ENCODE measurements around the gene MGAT4A.

The MGAT4A gene

GRCh38 chr2:98728088-98728718 lies 2.7 kb downstream of the MGAT4A start:
- FAIRE-seq, result peak; percentile 10

DNA sequence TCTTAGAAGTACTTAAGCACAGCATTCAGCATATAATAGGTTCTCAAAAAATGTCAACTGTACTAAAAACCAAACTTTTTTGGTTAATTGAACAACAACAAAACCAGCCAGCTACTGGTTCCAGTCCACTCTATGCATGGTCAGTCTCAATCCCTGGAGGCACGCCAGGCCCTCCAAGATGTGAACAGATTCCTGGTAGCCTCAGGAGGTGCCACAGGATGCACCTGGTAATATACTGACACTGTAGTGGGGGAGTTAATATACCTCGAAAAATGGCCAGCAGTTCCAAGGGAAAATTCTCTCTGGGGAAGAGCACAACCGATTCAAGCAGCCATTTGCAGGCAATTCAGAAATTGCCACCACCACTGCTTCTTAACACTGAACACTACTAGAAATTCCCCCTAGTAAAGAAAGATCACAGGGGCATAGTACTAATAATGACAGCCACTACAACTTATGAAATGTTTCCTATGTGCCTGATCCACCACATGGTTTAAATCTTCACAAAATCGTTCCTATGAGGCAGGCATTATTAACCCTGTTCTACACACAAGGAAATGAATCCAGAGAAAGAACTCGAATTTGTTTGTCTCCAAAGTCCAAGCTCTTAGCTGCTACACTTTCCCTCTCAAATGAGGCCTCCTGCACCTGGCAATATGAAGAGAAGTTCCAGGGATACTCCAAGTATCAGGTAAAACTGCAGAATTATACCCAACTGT lies 3.4 kb downstream of the MGAT4A start:
- no peak for FAIRE-seq

DNA sequence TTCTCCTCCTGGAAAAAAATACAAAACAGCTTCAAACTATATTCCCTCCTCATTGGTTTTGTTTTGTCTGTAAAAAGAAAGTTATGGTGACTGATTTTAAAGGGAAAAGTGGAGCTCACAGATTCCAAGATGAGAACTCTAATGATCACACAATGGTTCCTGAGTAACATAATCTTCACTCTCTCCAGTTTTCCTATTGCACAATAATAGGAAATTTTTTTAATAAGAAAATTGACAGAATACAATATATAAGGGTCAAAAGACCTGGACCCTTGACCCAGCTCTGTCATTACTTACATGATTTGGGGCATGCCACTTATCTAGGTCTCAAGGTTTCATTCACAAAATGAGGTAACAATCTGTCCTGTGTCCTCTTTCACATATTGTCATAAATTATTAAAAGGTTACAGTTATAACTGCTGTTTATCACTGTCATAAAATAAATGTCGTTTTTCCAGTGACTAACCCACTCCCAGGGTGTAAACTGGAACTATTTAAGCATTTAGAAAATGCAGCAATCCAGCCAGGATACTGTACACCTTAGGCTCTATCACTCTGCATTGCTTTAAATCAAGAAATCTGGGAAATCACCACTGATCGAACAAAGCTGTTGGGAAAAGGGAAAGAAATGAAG lies 4.1 kb downstream of the MGAT4A start:
- FAIRE-seq, result no peak

- no peak for FAIRE-seq
Observed at GRCh38 chr2:98726205-98726604, 4.7 kb downstream of the MGAT4A start.

DNA sequence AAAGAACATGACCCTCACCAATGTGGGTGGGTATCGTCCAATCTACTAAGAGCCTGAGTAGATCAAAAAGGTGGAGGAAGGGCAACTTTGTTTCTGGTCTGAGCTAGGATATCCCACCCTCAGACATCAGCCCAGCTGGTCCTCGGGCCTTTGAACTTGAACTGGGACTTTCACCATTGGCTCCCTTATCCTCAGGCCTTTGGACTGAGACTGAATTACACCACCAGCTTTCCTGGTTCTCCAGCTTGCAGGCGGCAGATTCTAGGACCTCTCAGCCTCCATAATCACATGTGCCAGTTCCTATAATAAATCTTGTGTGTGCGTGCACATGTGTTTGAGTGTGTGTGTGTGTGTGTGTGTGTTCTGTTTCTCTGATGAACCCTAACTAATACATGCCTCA lies 10.6 kb downstream of the MGAT4A start:
- no peak for FAIRE-seq

DNA sequence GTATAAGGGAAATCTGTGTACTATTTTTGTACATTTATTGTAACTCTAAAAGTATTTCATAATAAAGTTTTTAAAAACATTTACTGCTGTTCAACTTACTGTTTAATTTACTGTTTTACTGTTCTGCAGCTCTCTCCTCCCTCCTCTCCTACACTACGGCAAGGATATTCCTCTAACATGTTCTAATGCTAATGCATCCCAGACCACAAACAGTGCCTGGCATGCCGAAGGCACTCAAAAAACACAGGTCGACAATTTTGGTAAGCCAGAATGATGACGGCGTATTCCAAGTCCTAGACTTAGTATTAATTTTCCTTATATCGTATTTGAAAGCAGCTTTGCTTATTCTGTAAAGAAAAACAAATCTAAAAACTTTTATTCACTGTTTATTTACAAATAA lies 13.3 kb downstream of the MGAT4A start:
- no peak for FAIRE-seq

DNA sequence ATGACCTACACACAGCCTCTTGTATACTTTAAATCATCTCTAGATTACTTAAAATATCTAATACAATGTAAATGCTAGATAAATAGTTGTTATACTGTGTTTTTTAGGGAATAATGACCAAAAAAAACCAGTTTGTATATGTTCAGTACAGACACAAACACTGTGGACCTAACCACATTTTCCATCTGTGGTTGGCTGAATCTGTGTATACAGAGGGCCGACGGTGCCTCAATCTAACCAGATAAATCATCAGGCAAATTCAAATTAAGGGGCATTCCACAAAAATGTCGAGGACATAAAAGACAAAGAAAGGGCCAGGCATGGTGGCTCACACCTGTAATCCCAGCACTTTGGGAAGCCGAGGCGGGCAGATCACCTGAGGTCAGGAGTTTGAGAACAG lies 14.1 kb downstream of the MGAT4A start:
- no peak for FAIRE-seq

GRCh38 chr2:98715812-98716451 lies 15.0 kb downstream of the MGAT4A start:
- no peak for FAIRE-seq

DNA sequence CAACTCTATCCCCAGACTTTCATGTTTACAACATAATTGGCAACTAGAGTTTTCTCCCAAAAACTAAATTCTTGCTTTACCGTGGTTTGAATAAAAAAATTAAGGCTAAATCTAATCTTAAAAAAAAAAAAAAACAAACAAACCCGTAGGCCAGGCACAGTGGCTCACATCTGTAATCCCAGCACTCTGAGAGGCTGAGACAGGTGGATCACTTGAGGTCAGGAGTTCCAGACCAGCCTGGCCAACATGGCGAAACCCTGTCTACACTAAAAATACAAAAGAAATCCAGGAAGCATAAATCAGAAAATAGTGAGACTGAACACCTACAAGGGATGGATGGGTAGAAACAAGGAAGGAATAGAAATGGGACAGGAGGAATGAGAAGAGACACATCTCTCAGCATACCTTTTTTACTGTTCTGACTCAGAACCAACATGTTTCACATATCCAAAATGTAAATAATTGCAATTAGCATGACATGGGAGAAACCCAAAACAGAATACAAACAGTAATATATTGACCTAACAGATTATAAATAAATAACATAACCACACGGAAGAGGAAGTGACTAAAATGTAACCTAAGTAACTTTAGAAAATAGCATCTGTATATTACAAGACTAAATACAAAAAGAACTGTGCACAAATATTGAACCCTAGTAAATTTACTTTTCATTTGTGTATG lies 17.5 kb downstream of the MGAT4A start:
- FAIRE-seq, result no peak

GRCh38 chr2:98712145-98712544 lies 18.8 kb downstream of the MGAT4A start:
- FAIRE-seq, result no peak

DNA sequence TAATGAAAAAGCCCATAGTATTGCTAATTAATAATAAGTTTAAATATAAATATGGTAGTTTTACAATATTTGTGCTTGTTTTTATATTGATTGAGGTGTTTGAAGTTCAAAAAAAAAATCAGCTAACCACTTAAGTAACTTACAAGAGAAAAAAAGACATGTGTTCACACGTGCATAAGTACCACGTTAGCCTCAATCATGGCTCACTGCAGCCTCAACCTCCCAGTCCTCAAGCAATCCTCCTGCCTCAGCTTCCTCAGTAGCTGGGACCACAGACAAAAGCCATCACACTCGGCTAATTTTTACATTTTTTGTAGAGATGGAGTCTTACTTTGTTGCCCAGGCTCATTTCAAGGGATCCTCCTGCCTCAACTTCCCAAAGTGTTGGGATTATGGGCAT lies 19.4 kb downstream of the MGAT4A start:
- no peak for FAIRE-seq

DNA sequence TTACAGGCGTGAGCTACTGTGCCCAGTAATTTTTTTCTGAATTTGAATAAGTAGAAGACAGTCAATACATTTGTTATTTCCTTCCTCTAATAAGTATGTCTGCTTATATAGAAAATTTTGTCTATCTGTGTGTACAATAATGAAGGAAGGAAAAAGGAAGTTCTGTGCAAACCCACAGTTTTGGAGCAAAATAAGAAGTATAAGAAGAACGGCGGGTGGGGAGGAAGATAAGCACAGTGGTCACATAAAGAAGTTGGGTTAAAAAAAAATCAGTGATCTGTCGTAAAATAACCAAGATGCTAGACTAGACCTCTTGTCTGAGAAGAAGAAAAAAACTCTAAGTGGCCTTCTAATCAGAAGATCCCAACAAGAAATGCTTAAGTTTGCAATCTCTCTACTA lies 20.2 kb downstream of the MGAT4A start:
- FAIRE-seq, result no peak

DNA sequence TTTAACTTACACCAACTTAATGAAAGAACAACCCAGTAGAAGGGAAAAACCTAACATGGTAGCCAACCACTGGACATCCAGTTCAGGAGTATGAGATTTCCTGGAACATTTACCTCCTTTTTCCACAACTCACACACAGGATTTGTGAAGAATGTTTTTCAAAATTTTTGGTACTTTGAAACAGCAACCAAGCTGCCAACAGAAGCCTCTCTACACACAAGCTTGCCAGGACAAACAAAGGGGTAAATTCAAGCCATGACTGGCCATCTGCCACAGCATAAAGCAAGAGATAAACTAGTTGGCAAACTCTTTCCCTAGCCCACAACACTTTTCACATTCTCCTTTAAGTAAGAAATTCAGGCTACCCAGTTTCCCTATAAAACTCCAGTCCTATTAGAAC lies 21.4 kb downstream of the MGAT4A start:
- FAIRE-seq, result no peak

DNA sequence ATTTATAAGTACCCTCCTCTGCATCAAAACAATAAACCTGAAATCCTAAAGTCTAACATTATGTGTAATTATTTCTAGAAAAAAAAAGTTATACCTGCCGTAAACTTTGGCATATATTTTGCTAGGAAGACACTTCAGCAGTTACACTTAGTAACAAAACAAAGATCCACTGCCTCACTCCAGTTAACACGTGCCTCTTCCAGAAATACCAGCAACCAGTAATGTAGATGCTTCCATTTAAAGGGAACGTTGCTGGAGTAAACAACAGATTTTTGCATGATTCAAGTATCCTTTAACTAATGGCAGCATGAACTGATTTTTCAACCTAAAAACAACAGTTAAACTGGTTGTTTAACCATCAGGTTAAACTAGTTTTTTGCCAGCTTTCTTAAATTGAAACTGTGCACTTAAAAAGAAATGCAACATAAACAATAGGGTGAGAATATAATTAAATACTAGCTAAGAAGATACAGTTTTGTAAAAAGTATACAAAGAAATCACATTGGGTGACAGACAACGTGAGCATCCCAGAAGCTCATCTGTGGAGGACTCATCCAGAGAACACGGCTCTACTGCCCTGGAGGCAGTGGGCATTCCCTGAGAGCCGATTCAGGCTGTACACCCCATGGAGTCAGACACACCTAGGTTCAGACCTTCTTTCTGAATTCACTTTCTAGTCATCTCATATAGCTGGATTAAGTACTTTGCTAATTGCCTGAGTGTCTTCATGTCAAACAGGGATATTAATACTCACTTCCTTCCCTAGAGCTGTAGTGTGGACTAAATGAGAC lies 22.3 kb downstream of the MGAT4A start:
- no peak for FAIRE-seq

- no peak for FAIRE-seq
Observed at GRCh38 chr2:98706591-98706990, 24.3 kb downstream of the MGAT4A start.

DNA sequence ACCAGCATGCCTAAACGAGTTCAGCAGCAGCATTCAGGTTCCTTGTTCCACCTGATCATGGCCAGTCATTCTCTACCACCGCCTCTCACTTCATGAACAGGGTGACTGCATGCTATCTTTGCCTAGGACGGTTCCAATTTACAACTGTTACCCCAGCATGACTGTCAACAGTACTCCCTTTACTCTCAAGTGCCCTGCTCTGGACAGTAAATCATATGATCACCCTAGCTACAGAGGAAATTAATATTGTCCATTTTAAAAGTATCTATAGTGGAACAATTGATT lies 25.7 kb downstream of the MGAT4A start:
- FAIRE-seq, result no peak

DNA sequence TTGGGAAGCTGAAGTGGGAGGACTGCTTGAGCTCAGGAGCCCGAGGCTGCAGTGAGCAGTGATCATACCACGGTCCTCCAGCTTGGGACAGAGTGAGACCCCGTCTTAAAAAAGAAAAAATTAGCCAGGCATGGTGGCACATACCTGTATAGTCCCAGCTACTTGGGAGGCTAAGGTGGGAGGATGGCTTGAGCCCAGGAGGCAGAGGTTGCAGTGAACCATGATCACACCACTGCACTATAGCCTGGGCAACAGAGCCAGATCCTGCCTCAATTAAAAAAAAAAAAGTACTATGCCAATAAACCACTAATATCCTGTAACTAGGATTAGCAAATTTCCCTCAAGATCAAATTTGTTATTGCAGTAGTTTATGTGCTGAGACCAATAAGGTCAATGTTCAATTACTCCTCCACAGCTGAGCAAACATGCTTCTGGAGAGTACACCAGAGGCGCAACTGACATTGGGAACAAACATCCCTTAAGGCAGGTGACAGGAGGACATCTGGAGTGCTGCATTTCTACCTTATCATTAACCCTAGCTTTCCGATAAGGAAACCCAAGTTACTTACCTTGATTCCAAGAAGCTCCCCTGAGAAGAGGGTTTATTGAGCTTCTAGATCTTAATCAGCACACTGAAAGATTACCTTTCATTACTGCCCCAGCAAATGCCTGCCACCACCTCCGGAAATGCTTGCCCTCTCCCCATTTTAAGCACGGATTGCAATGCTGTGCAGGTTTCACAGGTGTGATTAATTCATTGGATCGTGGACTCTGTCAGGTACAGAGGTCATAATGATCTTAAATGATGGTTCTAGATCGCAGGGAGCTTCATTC lies 26.2 kb downstream of the MGAT4A start:
- FAIRE-seq, result no peak

DNA sequence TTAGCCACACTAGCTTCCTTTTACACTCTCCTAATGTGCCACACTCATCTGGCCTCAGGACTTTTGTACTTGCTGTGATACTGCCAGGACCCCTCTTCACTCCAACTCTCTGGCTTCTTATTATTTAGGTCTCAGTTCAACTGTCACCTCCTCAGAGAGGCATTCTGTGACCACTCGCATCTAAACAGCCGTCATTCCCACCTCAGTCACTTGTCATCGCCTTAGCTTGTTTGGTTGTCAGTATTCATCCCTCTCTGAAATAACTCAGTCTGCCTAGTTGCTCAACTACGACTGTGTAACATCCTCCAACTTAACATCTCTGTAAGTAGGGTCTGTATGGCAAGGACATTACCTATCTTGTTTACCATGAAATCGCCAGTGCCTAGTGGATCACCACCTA lies 27.2 kb downstream of the MGAT4A start:
- FAIRE-seq, result no peak

GRCh38 chr2:98702858-98703620 lies 27.9 kb downstream of the MGAT4A start:
- FAIRE-seq, result no peak

GRCh38 chr2:98702127-98702802 lies 28.7 kb downstream of the MGAT4A start:
- FAIRE-seq, result no peak

Measured in colon (tissue), 2 donors.